GM12865 (cell line): ENCODE results near the gene TMEM239.

ENCODE experiments used
- DNase-seq: peaks from one replicate; pipeline ENCODE4 v3.0.0; 2010; ENCODE audit warnings: low read depth
- H3K4me3 ChIP-seq: 2 replicates; pipeline ENCODE4 v1.5.1; 2011; ENCODE audit warnings: mild to moderate bottlenecking, low read depth, low read length, control low read depth
- CTCF ChIP-seq: IDR thresholded peaks from 2 replicates; pipeline ENCODE4 v1.5.1; 2011; ENCODE audit warnings: low read length, control low read depth, low read depth, inconsistent platforms; ENCODE audit not compliant: insufficient read depth; ENCODE audit errors: missing control alignments

TMEM239 gene

GRCh38 chr20:2800521-2801285 lies 15.5 kb upstream of the TMEM239 start, which contains the start of gene CPXM1:
Gene CPXM1, minus strand, starts transcription at chr20:2800627. Its CDS starts 55 bp downstream, at chr20:2800572.
- TF ChIP-seq CTCF, result no peak
- DNase-seq, result peak; percentile 28
- no peak within 1 kb of the TSS for H3K4me3 ChIP-seq

- H3K4me3 ChIP-seq, result no peak overlapping the region
- no peak for DNase-seq
- no peak for TF ChIP-seq CTCF
Measured at GRCh38 chr20:2801286-2801728, 14.9 kb upstream of the TMEM239 start.

GRCh38 chr20:2804041-2804828 lies 11.9 kb upstream of the TMEM239 start:
- no peak overlapping the region for H3K4me3 ChIP-seq
- no peak for TF ChIP-seq CTCF
- no peak for DNase-seq

GRCh38 chr20:2804852-2805688 lies 11.1 kb upstream of the TMEM239 start:
- DNase-seq, result no peak
- no peak overlapping the region for H3K4me3 ChIP-seq
- no peak for TF ChIP-seq CTCF

- no peak for DNase-seq
- H3K4me3 ChIP-seq, result no peak overlapping the region
- TF ChIP-seq CTCF, result no peak
Measured at GRCh38 chr20:2805689-2806350, 10.3 kb upstream of the TMEM239 start.

- TF ChIP-seq CTCF, result no peak
- no peak overlapping the region for H3K4me3 ChIP-seq
- no peak for DNase-seq
Measured at GRCh38 chr20:2806351-2806701, 9.8 kb upstream of the TMEM239 start.
